Neural progenitor cell (in vitro differentiated cells): ENCODE results near the gene GPRIN2.
"Not testable (repeated sequence)": the region's sequence is repeated elsewhere in the genome, so short reads cannot be mapped to it uniquely, and the experiment has no call there.

Source experiments
- CTCF ChIP-seq: fragments of 200-600 bp; sonication (generic); IDR thresholded peaks from 2 replicates; pipeline ENCODE4 v1.5.1; 2017; ENCODE audit warnings: antibody characterized with exemption, mild to moderate bottlenecking
- EZH2 ChIP-seq: fragments of 200-600 bp; sonication (generic); IDR thresholded peaks from 2 replicates; pipeline ENCODE4 v1.6.1; 2017; ENCODE audit warnings: antibody characterized with exemption, mild to moderate bottlenecking, moderate library complexity
- EZH2phosphoT487 ChIP-seq: fragments of 200-600 bp; sonication (generic); IDR thresholded peaks from 2 replicates; pipeline ENCODE4 v1.6.1; 2017; ENCODE audit warnings: antibody characterized with exemption

GRCh38 chr10:46596570-46596969, 40.1 kb upstream of the GPRIN2 start:
- not testable (repeated sequence) for TF ChIP-seq EZH2, CTCF, EZH2phosphoT487
